Activated CD8-positive, alpha-beta T cell treated with anti-CD3 and anti-CD28 coated beads for 36 hours (primary cell): ENCODE data around the gene NDUFAF3. TPM values are rescaled to one million over a fixed set of nuclear protein-coding genes. Genes with fewer than 3 reads are reported as not detected.

Experiments used
- ATAC-seq: fragments of 200-7000 bp; cut with Tn5 transposase; one replicate; pipeline ENCODE4 v1.10.0; 2021; ENCODE audit warnings: mild to moderate bottlenecking, moderate library complexity
- CTCF ChIA-PET: fragments of 350-600 bp; sonication (Branson Sonifier 250); formaldehyde crosslinking; loops from one replicate; lab custom pipeline; 2021; ENCODE audit warnings: antibody characterized with exemption; lab: Charles Lee
- POLR2A ChIA-PET: fragments of 350-600 bp; sonication (Branson Sonifier 250); formaldehyde crosslinking; loops from one replicate; lab custom pipeline; 2021; ENCODE audit warnings: antibody characterized with exemption; lab: Charles Lee
- DNase-seq: peaks from one replicate; pipeline ENCODE4 v3.0.0-alpha.2; 2020
- H3K27ac Mint-ChIP-seq: one replicate; pipeline ENCODE4 v1.8.0; 2021; ENCODE audit warnings: mild to moderate bottlenecking, mixed read lengths
- H3K27me3 Mint-ChIP-seq: one replicate; pipeline ENCODE4 v1.8.0; 2021; ENCODE audit warnings: mixed read lengths
- H3K36me3 Mint-ChIP-seq: one replicate; pipeline ENCODE4 v1.8.0; 2021; ENCODE audit warnings: low read depth, mixed read lengths
- H3K4me1 Mint-ChIP-seq: one replicate; pipeline ENCODE4 v1.8.0; 2021; ENCODE audit warnings: low read depth, mixed read lengths
- H3K4me3 Mint-ChIP-seq: one replicate; pipeline ENCODE4 v1.8.0; 2021; ENCODE audit warnings: mild to moderate bottlenecking, moderate library complexity, mixed read lengths
- H3K9me3 Mint-ChIP-seq: one replicate; pipeline ENCODE4 v1.8.0; 2021; ENCODE audit warnings: mixed read lengths
- intact Hi-C: fragments of 100-400 bp; cut with micrococcal nuclease; formaldehyde crosslinking; loops from one replicate; pipeline ENCODE4 v1.10.0; 2022
- total RNA-seq, 2 experiments: library from RNA; stranded (reverse); gene quantifications; one replicate each; pipeline ENCODE4 v1.2.3, GENCODE V29; 2021
- TF ChIP-seq, protein P1 (sequence below): fragments of 200-600 bp; IDR thresholded peaks from one replicate; pipeline ENCODE4 v1.8.0; 2022; ENCODE audit warnings: antibody characterized with exemption, mild to moderate bottlenecking

NDUFAF3 gene
- total RNA-seq, 2 experiments from 2014 or later, result 90.7 to 95.5 TPM

DNA sequence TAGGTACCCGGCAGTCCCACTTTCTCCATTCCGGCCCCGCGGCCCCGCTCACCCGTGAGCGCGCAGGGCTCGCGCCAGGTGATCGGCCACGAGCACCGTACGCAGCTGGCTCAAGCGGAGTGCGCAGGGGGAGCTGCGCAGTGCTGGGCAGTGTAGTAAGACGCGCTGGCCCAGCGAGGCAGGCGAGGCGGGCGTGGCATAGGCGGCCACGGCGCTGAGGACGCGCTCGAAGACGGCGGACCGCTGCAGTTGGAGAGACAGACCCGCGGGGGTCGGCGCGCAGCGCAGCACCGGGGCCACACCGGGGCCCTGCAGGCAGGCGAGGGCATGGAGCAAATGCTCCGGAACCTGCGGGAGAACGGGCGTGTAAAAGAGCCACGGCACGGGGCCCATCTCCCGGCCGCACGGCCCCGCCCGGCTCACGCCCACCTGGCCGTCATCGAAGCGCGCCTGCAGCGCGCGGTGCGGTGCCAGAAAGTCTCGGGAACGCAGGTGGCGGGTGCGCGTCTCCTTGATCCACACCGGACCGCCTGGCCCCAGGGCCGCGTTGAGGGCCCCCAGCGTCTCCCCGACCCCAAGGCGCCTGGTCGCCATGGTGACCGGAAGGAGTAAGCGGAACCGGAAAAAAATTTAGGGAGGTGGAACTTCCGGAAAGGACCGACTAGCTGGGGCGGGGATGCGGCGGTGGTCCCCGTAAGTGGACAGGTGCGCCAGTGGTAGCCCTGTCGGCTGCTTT lies 3.8 kb upstream of the NDUFAF3 start, which contains the start of gene DALRD3:
DALRD3 (minus strand) TSS at position 610 of the 736 bp plus-strand sequence; CDS start at position 594, 16 bp downstream.
- POLR2A ChIA-PET, result interaction anchor here (0.6 to 12.0 kb wide), 8 partner anchors 6 to 62 kb away, joined by 3 to 200 read pairs (median 14); partner anchors contain the start of genes IMPDH2, NDUFAF3, P4HTM and WDR6
- H3K27me3 Mint-ChIP-seq, result no peaks in the 10 kb centered on the region

DNA sequence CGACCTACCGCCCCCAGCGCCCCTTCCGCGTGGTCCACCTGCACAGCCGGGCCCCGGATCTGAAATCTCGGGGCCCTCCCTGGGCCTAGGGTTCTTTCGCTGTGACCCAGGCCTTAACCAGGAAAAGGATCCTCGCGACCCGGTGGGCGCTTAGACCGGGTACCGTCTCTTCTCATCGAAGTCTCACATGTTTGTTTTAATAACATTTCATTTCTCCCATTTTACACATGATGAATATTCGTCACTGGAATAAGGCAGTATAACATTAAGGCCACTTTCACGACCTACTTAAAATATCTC lies 3.3 kb upstream of the NDUFAF3 start:
- H3K4me1 Mint-ChIP-seq, result peaks cover 21% of the 10 kb centered on the region
- ChIA-PET CTCF (interaction anchor here (4.5 to 8.6 kb wide), 2 partner anchors 11 to 31 kb away, joined by 45 to 78 read pairs; partner anchors contain the start of genes P4HTM and WDR6), POLR2A (interaction anchor here (5.5 to 12.0 kb wide), 2 partner anchors 12 to 28 kb away, joined by 72 to 200 read pairs; partner anchors contain the start of genes P4HTM and WDR6)
- peak overlapping the region; percentile 87 for H3K4me3 Mint-ChIP-seq
- H3K9me3 Mint-ChIP-seq, result no peaks in the 10 kb centered on the region
- ATAC-seq (no peak), DNase-seq (no peak)
- H3K27ac Mint-ChIP-seq, result peak overlapping the region; percentile 89
- TF ChIP-seq, protein P1, sequence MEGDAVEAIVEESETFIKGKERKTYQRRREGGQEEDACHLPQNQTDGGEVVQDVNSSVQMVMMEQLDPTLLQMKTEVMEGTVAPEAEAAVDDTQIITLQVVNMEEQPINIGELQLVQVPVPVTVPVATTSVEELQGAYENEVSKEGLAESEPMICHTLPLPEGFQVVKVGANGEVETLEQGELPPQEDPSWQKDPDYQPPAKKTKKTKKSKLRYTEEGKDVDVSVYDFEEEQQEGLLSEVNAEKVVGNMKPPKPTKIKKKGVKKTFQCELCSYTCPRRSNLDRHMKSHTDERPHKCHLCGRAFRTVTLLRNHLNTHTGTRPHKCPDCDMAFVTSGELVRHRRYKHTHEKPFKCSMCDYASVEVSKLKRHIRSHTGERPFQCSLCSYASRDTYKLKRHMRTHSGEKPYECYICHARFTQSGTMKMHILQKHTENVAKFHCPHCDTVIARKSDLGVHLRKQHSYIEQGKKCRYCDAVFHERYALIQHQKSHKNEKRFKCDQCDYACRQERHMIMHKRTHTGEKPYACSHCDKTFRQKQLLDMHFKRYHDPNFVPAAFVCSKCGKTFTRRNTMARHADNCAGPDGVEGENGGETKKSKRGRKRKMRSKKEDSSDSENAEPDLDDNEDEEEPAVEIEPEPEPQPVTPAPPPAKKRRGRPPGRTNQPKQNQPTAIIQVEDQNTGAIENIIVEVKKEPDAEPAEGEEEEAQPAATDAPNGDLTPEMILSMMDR, result no peak
- H3K36me3 Mint-ChIP-seq, result peaks cover 29% of the 10 kb centered on the region
- no peaks in the 10 kb centered on the region for H3K27me3 Mint-ChIP-seq
- intact Hi-C loops, result no loop called here

More for the DNA sequence above, 3.8 kb upstream of the NDUFAF3 start, which contains the start of gene DALRD3:
- CTCF ChIA-PET, result interaction anchor here (2.3 to 8.6 kb wide), 3 partner anchors 10 to 31 kb away, joined by 18 to 78 read pairs (median 45); partner anchors contain the start of genes P4HTM and WDR6
- no peaks in the 10 kb centered on the region for H3K9me3 Mint-ChIP-seq
- peak within 1 kb of the TSS; percentile 94 for H3K27ac Mint-ChIP-seq
- H3K36me3 Mint-ChIP-seq, result peaks cover 24% of the 10 kb centered on the region
- H3K4me3 Mint-ChIP-seq, result peak within 1 kb of the TSS; percentile 87
- DNase-seq (peak; percentile 71), ATAC-seq (peak; percentile 4)
- intact Hi-C loops, result no loop called here
- TF ChIP-seq, protein P1, result no peak
- peaks cover 18% of the 10 kb centered on the region for H3K4me1 Mint-ChIP-seq

DNA sequence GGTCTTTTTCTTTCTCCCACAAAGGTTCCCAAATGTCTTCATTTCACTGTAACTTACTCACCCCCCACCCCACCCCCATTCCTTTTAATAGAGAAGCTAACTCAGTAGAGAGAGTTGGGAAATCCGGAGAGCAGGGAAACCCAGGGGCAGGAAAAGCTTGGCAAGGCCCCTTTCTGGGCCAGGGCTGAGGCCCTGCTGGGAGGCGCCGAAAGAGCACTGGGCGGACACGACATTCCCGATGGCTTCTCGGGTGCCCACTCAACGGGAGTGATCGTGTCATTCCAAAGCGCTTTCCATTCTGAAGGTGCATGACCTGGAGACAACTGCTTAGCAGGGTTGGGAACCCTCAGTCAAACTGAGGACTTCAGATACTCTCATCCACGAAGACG lies 2.0 kb upstream of the NDUFAF3 start:
- no peaks in the 10 kb centered on the region for H3K27me3 Mint-ChIP-seq
- intact Hi-C loops, result loop anchor here (5.0 kb wide), 1 partner anchor 33 kb away; no protein-coding TSS in a partner anchor
- ChIA-PET CTCF (interaction anchor here (0.6 to 5.9 kb wide), 5 partner anchors 8 to 249 kb away, joined by 3 to 64 read pairs (median 37); partner anchors contain the start of genes P4HTM, QRICH1 and WDR6), POLR2A (interaction anchor here (0.6 to 12.0 kb wide), 8 partner anchors 6 to 144 kb away, joined by 3 to 200 read pairs (median 26); partner anchors contain the start of genes IMPDH2, P4HTM, QRICH1 and WDR6)
- ATAC-seq (no peak), DNase-seq (no peak)
- H3K4me3 Mint-ChIP-seq, result peak overlapping the region; percentile 87
- H3K9me3 Mint-ChIP-seq, result no peaks in the 10 kb centered on the region
- peaks cover 42% of the 10 kb centered on the region for H3K36me3 Mint-ChIP-seq
- H3K4me1 Mint-ChIP-seq, result peaks cover 32% of the 10 kb centered on the region
- TF ChIP-seq, protein P1, result no peak
- peak overlapping the region; percentile 94 for H3K27ac Mint-ChIP-seq

DNA sequence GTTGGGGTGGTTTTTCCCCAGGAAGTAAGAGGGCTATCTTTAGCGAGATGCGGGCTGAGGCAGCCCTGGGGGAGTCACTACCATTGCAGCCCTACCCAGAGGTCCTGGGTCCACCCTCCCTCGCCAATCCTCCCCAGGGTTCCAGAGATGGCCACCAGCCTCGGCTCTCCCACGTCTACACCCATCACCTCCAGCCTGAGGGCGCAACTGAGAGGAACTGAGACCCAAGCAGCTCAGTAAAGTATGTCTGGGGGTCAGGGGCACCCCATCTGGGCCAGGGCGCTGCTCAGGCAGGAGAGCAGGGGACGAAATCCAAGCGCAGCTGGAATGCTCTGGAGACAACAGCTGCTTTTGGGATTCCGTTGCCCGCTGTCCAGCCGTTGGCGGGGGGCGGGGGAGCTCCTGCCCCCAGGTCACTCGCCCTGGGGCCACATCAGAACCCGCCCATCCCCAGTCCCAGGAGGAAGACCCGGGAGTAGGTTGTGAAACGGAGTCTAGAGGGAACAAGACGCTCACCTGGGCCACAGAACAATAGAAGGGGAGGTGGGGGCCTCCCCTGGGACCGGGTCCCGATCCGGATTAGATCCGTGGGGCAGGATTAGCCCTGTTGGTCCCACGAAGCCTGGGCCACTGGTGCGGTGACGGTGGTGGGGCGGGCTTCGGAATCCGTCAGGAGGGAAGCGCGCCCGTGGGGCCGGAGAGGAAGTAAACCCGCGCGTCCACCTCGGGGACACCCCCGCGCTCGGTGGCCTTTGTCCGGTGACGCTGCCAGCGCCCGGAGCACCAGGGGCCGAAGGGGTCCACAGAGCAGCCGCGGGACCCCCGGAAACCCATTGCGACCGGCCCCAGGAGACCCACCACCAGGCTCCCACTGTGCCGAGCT lies 1.4 kb upstream of the NDUFAF3 start:
- POLR2A ChIA-PET, result interaction anchor here (0.6 to 12.0 kb wide), 16 partner anchors 6 to 449 kb away, joined by 3 to 200 read pairs (median 4); partner anchors contain the start of genes ARIH2, DAG1, IMPDH2 and P4HTM
- peaks cover 39% of the 10 kb centered on the region for H3K4me1 Mint-ChIP-seq

More for the DNA sequence above, 1.4 kb upstream of the NDUFAF3 start:
- DNase-seq (peak; percentile 60), ATAC-seq (no peak)
- Mint-ChIP-seq H3K4me3 (peak overlapping the region; percentile 87), H3K9me3 (no peaks in the 10 kb centered on the region), H3K27me3 (no peaks in the 10 kb centered on the region), H3K27ac (peak overlapping the region; percentile 94), H3K36me3 (peaks cover 43% of the 10 kb centered on the region)
- TF ChIP-seq, protein P1, result no peak
- CTCF ChIA-PET, result interaction anchor here (0.6 to 5.9 kb wide), 9 partner anchors 8 to 250 kb away, joined by 3 to 64 read pairs (median 13); partner anchors contain the start of genes P4HTM, QRICH1 and WDR6
- intact Hi-C loops, result loop anchor here (5.0 kb wide), 1 partner anchor 33 kb away; no protein-coding TSS in a partner anchor
